ENCODE data around the gene RBM46.

RBM46 gene

DNA sequence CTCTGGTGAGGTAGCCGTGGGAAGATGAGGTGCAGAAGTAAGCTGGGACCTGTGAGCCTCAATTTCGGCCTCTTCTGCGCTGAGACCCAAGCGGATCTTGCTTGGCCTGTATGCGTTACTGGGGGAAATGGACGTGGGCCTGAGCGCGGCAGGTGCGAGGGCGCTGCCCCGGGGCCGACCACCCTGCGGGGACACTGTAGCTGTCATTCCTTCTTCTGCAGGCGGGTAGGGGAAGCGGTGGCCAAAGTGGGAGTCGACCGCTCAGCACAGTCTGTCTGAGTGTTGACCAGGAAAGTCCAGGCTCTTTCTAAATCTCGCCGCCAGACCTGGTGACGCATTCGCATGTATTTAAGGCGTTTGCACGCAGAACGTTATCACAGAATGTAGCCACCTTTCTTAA is 40.6 kb upstream of the RBM46 start:
- FAIRE-seq (no peak), DNase-seq (ENCODE audit: insufficient read length, low spot score) (no peak)
- TF ChIP-seq CTCF (IDR thresholded peaks at IDR 0.05; ENCODE audit: insufficient read depth, missing control alignments), result no peak

DNA sequence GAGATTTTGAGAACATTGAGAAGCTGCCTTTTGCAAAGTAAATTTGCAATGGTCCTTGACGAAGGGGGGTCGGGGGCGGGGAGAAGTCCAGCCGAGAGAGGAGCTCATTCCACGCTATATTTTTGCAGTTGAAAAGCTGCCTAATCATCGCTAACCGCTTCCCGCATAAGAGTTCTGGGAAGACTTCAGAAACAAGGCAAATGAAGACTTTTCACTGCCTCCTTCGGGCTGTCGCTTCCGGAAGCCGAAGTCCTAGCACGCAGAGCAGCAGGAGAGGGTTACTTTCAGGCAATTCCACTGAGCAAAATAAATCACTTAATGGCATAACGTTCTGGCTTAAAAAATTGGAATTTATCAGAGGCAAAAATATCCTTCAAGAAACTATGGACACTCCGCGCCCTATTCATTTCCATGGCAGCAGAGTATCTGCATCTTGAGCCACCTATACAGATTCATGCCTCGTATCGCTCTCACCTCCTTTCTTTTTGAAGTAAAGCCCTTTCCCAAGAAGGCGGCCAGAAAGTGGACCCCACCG is 39.9 kb upstream of the RBM46 start:
- DNase-seq (ENCODE audit: insufficient read length, low spot score) (no peak), FAIRE-seq (no peak)
- TF ChIP-seq CTCF (IDR thresholded peaks at IDR 0.05; ENCODE audit: insufficient read depth, missing control alignments), result no peak

DNA sequence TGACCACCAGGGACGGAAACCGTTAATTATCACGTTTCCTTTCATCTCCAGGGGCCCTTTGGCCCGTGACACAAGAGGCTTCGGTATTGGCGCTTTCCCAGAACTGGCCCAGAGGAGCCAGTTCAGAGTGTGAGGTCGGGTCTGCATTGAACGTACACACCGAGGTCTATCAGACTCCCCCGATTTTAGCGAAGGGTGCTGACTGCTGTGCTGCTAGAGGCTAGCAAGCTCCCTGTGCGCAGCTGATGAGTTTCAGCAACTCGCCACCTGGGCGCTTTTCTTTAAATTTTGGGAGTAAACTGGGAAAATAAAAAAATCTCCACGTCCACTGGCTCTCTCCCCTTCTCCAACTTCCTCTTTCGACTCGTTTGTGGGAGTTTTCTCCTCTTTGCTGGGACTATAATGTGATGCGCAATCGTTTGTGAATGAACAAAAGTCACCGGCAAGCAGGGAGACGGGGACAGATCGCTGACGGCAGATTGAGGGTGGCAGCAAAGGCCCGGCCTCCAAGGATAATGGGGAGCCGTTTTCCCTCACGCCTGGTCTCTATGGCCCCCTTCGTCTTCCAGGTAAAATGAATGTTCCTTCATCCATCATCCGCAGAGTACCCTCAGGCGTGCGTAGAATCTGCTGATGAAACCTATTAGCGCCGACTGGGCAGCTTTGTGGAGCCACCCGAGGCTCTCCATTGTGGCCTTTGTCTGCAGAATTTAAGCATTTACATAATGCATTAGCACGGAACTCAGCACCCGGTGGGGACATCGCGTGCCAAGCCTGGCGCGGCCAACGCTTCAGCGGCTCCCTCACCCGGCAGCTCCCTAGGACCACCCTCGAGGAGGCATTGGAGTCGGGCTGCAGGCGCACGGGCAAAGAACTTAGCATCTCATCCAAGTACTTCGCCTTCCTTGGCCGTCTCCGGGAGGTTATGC is 38.9 kb upstream of the RBM46 start:
- no peak for FAIRE-seq
- no peak for DNase-seq (ENCODE audit: insufficient read length, low spot score)
- no peak for TF ChIP-seq CTCF (IDR thresholded peaks at IDR 0.05; ENCODE audit: insufficient read depth, missing control alignments)

DNA sequence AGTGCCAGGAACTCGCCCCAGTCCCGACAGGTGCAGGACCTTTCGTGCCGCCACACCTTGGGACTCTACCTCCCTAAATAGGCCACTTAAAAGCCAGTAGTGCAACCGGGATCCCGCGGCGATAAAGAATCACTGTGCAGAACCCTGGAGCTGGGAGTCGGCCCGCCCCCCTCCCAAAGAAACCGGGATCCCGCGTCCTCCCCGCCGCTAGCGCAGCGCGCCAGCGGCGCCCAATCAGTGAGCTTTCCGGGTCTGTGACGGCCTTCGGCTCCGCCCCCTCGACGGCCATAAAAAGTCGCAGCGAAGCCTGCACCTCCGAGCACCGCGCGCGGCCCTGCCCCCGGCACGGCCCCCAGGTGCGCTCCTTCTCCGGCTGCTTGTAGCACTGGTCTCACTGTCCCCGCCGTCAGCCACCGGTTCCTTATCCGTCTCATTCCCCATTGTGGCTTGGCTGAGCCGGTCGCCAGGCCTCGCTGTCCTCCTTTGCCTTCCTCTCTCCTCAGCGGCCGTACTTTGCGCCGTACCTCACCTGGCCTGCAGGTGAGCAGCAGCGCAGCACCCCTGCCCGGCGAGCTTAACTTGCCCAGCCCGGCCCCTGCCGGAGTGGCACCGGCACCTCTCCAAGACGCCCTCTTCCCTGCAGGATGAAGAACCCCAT is 37.3 kb upstream of the RBM46 start, which contains the start of gene LRAT:
Gene LRAT (plus strand): TSS at position 318 of the 658 bp plus-strand sequence. CDS start 327 bp downstream, at position 645.
- DNase-seq (ENCODE audit: insufficient read length, low spot score) (peak; percentile 42), FAIRE-seq (no peak)

GRCh38 chr4:154744341-154744926 is 36.6 kb upstream of the RBM46 start:
- FAIRE-seq, result no peak
- no peak for TF ChIP-seq CTCF (IDR thresholded peaks at IDR 0.05; ENCODE audit: insufficient read depth, missing control alignments)
- DNase-seq (ENCODE audit: insufficient read length, low spot score), result no peak

More for the DNA sequence above, 37.3 kb upstream of the RBM46 start, which contains the start of gene LRAT:
- TF ChIP-seq CTCF (IDR thresholded peaks at IDR 0.05; ENCODE audit: insufficient read depth, missing control alignments), result no peak

DNA sequence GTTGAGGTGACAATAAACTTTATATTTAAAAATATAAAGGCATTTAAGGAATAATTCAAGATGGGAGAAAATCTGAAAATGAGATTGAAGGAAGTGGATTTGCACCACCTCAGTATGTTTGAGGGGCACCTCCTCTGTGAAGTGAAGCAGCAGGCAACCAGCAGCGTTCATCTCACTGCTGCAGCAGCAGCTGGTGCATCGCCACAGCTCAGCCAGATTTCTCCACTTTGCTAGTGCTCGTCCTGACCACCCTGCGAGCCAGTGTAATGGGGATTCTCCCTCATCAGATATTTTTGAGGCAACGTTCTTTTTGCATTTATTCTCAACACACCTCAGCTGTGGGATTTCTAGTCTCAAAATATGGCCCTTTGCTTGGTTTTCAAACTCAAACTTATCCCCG is 23.4 kb upstream of the RBM46 start:
- FAIRE-seq (no peak), DNase-seq (ENCODE audit: insufficient read length, low spot score) (no peak)
- TF ChIP-seq CTCF (IDR thresholded peaks at IDR 0.05; ENCODE audit: insufficient read depth, missing control alignments), result no peak
